Tibial artery (tissue), 4 donors: ENCODE measurements around the gene MBTPS1.

Source experiments
- DNase-seq, 2 donors: peaks; one replicate each; pipeline ENCODE4 v3.0.0-alpha.2; 2019
- H3K27ac ChIP-seq, 2 donors: fragments of 200-600 bp; sonication (generic) in 1 of 2; 1 replicate in 1 of 2; 2 replicates in 1 of 2; pipeline ENCODE4 v1.5.1; 2018 to 2019; ENCODE audit warnings: mild to moderate bottlenecking in 1 of 2
- H3K27me3 ChIP-seq, 2 donors: fragments of 200-600 bp; sonication (generic) in 1 of 2; one replicate each; pipeline versions ENCODE4 v1.5.1 to v1.6.0; 2016 to 2019
- H3K36me3 ChIP-seq, 3 donors: fragments of 200-600 bp; sonication (generic) in 2 of 3; one replicate each; pipeline ENCODE4 v1.5.1; 2016 to 2019; ENCODE audit warnings: mild to moderate bottlenecking in 2 of 3
- H3K4me1 ChIP-seq, 4 donors: fragments of 200-600 bp; sonication (generic) in 2 of 4; 1 replicate in 3 of 4; 2 replicates in 1 of 4; pipeline ENCODE4 v1.5.1; 2016 to 2019
- H3K4me3 ChIP-seq, 2 donors: fragments of 200-600 bp; sonication (generic) in 1 of 2; 1 replicate in 1 of 2; 2 replicates in 1 of 2; pipeline ENCODE4 v1.5.1; 2018 to 2019; ENCODE audit warnings: mild to moderate bottlenecking in 2 of 2
- H3K9me3 ChIP-seq, 3 donors: fragments of 200-600 bp; sonication (generic) in 1 of 3; one replicate each; pipeline ENCODE4 v1.5.1; 2016 to 2019
- intact Hi-C: fragments of 100-400 bp; cut with DNase I; formaldehyde crosslinking; loops from one replicate; pipeline ENCODE4 v1.15.0; 2023; ENCODE audit warnings: low total_unique reads
- TF ChIP-seq, protein P1 (sequence below), 2 experiments: fragments of 200-600 bp in 1 of 2; fragments of 450-650 bp in 1 of 2; IDR thresholded peaks; one replicate each; pipeline ENCODE4 v1.5.1; 2017 to 2019; ENCODE audit warnings: antibody characterized with exemption in 2 of 2, mild to moderate bottlenecking in 1 of 2, moderate library complexity in 1 of 2

The MBTPS1 gene

DNA sequence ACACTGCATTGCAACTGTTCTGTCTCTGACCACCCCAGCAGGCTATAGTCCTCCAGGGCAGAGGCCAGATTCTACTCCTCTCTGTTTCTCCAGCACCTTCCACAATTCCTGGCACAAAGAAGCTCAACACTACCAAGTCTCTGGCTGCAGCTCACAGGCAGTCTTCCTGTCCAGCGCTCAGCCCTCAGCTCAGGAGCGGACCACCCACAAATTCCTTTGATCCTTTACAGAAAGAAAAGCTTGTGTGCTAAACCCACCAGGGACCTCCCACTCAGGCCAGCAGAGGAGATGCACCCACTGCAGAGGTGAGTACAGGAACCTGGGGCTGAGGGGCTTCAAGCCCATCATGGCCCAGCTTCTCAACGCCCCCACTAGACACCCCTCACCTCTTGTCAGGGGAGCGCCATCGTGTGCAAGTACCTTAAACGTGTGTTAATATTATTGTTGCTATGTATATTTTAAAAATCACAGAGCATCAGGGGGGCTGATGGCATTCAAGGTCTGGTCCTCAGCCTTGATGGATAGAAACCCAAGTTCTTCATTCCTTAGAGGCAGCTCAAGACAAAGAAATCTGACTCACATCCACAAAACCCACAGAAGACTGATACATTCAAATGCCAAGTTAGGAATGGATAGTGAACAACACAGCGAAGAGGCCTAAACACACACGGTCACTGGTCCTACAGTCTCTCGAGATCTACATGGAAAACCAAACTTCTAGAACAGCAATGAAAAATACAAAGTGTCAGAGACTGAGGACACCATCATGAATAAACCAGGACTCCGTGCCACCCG is 19.8 kb upstream of the MBTPS1 start:
- Histone ChIP-seq H3K4me1 (no peaks in the 10 kb centered on the region), H3K9me3 (no peaks in the 10 kb centered on the region), H3K4me3 (no peak overlapping the region), H3K36me3 (no peaks in the 10 kb centered on the region), H3K27me3 (no peaks in the 10 kb centered on the region), H3K27ac (no peak overlapping the region)
- TF ChIP-seq, protein P1, sequence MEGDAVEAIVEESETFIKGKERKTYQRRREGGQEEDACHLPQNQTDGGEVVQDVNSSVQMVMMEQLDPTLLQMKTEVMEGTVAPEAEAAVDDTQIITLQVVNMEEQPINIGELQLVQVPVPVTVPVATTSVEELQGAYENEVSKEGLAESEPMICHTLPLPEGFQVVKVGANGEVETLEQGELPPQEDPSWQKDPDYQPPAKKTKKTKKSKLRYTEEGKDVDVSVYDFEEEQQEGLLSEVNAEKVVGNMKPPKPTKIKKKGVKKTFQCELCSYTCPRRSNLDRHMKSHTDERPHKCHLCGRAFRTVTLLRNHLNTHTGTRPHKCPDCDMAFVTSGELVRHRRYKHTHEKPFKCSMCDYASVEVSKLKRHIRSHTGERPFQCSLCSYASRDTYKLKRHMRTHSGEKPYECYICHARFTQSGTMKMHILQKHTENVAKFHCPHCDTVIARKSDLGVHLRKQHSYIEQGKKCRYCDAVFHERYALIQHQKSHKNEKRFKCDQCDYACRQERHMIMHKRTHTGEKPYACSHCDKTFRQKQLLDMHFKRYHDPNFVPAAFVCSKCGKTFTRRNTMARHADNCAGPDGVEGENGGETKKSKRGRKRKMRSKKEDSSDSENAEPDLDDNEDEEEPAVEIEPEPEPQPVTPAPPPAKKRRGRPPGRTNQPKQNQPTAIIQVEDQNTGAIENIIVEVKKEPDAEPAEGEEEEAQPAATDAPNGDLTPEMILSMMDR (IDR thresholded peaks at IDR 0.05) = no peak
- DNase-seq = no peak
- intact Hi-C loops = no loop called here

DNA sequence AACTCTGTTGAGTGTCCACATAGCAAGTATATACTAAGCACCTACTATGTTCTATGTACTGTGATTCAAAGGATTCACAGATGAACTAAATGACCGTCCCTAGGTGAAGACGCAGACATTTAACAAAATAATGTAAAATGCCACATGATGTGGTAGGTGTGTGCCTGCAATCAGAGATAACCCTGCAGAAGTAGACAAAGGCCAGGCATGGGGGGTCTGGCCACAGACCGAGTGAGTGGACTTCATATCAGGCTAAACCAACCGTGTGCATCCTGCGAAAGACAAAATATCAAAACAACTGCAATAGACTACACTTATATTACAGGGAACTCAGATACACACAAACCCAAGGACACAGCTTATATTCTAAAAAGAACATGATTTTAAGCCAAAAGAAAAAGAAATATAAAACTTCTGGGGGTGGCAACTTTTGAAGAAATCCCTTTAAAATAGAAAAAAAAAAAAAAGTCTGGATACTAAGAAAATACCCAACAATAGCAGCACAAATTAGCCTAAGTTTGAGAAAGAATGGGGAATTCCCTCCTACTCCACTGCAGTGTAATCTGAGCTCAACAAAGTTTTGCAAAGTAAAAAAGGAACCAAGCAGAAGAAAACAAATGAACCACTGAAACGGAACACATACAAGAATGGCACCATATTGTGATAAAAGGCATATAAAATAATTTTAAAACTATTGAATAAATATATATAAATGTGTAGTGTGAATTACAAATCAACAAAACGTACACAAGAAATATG is 16.0 kb upstream of the MBTPS1 start:
- H3K9me3 ChIP-seq = no peaks in the 10 kb centered on the region

DNA sequence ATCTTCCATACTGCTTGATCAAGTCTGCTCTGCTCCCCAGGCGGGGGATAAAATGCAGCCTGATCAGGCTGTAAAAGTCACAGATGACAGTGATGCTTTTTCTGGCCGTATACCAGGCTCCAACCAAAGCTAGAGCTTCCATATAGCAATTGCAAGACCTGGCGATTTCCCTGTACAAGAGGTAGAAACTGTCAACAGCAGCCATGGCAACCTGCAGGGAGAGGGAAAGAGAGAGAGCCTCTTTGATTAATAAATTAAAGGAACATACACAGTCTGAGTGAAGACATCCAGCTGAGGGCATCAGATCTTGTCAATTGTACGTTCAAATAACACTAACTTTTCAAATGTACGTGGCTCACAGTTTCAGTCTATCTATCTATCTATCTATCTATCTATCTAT is 14.4 kb upstream of the MBTPS1 start:
- DNase-seq = no peak
- H3K36me3 ChIP-seq = peaks cover 16 to 32% (median 28%) of the 10 kb centered on the region in 3 donors

More for the DNA sequence above, 16.0 kb upstream of the MBTPS1 start:
- no peaks in the 10 kb centered on the region for H3K27me3 ChIP-seq
- intact Hi-C loops = no loop called here
- no peaks in the 10 kb centered on the region for H3K4me1 ChIP-seq
- TF ChIP-seq, protein P1 (IDR thresholded peaks at IDR 0.05) = no peak
- DNase-seq = no peak
- H3K27ac ChIP-seq = no peak overlapping the region
- peaks cover 16 to 29% (median 28%) of the 10 kb centered on the region in 3 donors for H3K36me3 ChIP-seq
- H3K4me3 ChIP-seq = no peak overlapping the region

DNA sequence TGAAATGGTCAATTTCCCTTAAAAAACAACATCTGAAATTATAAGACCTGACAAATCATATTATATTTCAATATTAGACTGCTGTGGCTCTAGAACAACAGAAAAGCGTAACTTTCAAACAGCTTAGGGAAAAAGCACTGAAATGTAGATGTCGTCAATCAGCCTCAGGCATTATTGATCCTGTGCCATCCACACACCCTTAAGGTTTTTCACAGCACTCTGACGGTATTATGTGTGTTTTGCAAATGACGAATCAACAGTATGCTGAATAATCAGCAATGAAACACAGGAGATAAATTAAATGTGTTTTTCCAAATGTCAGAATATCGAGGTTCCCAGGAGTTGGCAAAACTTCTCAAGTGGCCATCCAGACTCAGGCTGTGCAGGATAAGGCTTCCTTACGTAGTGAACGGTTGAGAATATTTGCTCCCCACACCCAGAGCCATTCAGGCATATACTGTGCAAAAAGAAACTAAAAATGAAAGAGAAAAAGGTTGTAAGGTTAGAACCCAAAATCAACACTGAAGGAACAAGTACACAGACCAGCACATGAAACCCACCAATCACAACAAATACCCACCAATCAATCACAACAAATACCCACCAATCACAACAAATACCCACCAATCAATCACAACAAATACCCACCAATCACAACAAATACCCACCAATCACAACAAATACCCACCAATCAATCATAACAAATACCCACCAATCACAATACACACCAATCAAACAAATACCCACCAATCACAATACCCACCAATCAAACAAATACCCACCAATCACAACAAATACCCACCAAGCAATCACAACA is 7.7 kb upstream of the MBTPS1 start:
- peaks cover 15 to 49% (median 31%) of the 10 kb centered on the region in 3 donors for H3K36me3 ChIP-seq
- no peak for DNase-seq
- TF ChIP-seq, protein P1 (IDR thresholded peaks at IDR 0.05) = no peak
- H3K27ac ChIP-seq = no peak overlapping the region
- no peaks in the 10 kb centered on the region for H3K27me3 ChIP-seq
- no peak overlapping the region for H3K4me3 ChIP-seq
- H3K9me3 ChIP-seq = no peaks in the 10 kb centered on the region
- H3K4me1 ChIP-seq = no peaks in the 10 kb centered on the region
- intact Hi-C loops = no loop called here

More for the DNA sequence above, 14.4 kb upstream of the MBTPS1 start:
- Histone ChIP-seq H3K27ac (no peak overlapping the region), H3K9me3 (no peaks in the 10 kb centered on the region), H3K4me1 (no peaks in the 10 kb centered on the region), H3K27me3 (no peaks in the 10 kb centered on the region), H3K4me3 (no peak overlapping the region)
- intact Hi-C loops = no loop called here
- TF ChIP-seq, protein P1 (IDR thresholded peaks at IDR 0.05) = no peak

DNA sequence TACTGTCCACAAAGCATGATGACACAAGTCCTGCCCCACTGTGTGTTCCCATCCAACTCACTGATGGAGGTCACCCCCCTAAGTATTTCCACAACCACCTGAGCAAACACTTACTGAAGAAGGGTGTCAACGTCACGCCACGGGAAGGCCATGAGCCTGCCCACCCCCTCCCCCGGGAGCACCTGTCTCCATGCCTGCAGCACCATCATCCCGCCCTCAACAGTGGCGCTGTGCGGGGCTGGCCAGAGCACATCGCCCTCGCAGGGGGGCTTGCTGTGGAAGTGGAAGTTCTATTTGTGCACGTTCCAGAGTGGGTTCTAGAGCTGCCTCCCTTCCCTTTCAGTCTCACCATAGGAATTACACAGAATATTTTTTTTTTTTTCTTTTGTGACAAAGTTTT is 4.3 kb upstream of the MBTPS1 start:
- H3K9me3 ChIP-seq = no peaks in the 10 kb centered on the region
- H3K27ac ChIP-seq = no peak overlapping the region
- peaks cover 9 to 28% (median 17%) of the 10 kb centered on the region in 3 donors for H3K36me3 ChIP-seq
- H3K27me3 ChIP-seq = no peaks in the 10 kb centered on the region
- intact Hi-C loops = no loop called here
- H3K4me3 ChIP-seq = no peak overlapping the region
- TF ChIP-seq, protein P1 (IDR thresholded peaks at IDR 0.05) = no peak
- DNase-seq = no peak
- peaks cover 0 to 8% (median 7%) of the 10 kb centered on the region in 4 donors for H3K4me1 ChIP-seq
